ENCODE measurements around the gene VTI1A.

The VTI1A gene

DNA sequence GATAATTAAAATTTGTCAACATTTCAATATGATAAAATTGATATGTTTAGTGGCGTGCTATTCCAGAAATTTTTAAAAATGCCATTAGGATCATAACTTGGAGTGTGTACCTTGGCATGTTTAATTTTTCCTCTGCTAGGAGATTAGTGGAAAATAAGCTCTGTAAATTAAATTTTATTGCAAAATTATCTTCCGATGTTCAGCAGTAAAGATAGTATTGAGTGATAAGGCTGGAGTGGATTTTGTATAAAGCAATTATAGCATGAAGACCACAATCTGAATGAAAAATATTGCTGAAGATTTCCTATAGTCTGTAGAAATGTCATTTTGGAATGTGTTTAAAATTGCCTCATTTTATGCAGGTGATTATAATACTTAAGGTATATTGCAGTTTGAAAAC, 110.2 kb downstream of the VTI1A start:
- no peaks in the 10 kb centered on the region for H3K9me3 ChIP-seq (ENCODE audit: insufficient read depth, low read depth, low read length)
- no peak overlapping the region for H2AFZ ChIP-seq (ENCODE audit: low read length)
- H3F3A ChIP-seq (ENCODE audit: low read depth) = no peaks in the 10 kb centered on the region
- no peaks in the 10 kb centered on the region for H3K4me1 ChIP-seq (ENCODE audit: insufficient read depth, low read length, poor library complexity, severe bottlenecking)
- no peak overlapping the region for H3K4me3 ChIP-seq (ENCODE audit: low read length, poor library complexity, severe bottlenecking)
- H4K20me1 ChIP-seq (ENCODE audit: insufficient read depth, low read length, poor library complexity, severe bottlenecking) = no peaks in the 10 kb centered on the region
- H3K27me3 ChIP-seq (ENCODE audit: insufficient read depth, low read length, poor library complexity, severe bottlenecking) = no peaks in the 10 kb centered on the region
- H3K4me2 ChIP-seq (ENCODE audit: low read depth, low read length, poor library complexity, severe bottlenecking) = no peak overlapping the region
- no peaks in the 10 kb centered on the region for H3K36me3 ChIP-seq (ENCODE audit: insufficient read depth, low read length)
- H3K9me2 ChIP-seq (replicated peaks; ENCODE audit: low read depth, low read length) = no peaks in the 10 kb centered on the region
- H3K79me2 ChIP-seq (ENCODE audit: insufficient read depth, low read length) = no peaks in the 10 kb centered on the region
- TF ChIP-seq, protein P1, sequence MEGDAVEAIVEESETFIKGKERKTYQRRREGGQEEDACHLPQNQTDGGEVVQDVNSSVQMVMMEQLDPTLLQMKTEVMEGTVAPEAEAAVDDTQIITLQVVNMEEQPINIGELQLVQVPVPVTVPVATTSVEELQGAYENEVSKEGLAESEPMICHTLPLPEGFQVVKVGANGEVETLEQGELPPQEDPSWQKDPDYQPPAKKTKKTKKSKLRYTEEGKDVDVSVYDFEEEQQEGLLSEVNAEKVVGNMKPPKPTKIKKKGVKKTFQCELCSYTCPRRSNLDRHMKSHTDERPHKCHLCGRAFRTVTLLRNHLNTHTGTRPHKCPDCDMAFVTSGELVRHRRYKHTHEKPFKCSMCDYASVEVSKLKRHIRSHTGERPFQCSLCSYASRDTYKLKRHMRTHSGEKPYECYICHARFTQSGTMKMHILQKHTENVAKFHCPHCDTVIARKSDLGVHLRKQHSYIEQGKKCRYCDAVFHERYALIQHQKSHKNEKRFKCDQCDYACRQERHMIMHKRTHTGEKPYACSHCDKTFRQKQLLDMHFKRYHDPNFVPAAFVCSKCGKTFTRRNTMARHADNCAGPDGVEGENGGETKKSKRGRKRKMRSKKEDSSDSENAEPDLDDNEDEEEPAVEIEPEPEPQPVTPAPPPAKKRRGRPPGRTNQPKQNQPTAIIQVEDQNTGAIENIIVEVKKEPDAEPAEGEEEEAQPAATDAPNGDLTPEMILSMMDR (conservative IDR thresholded peaks at IDR 0.05; ENCODE audit: low read length) = no peak
- TF ChIP-seq EZH2phosphoT487 (IDR thresholded peaks at IDR 0.05; ENCODE audit: borderline replicate concordance) = no peak
- H3K9ac ChIP-seq (ENCODE audit: low read depth, low read length, poor library complexity, severe bottlenecking) = no peak overlapping the region

DNA sequence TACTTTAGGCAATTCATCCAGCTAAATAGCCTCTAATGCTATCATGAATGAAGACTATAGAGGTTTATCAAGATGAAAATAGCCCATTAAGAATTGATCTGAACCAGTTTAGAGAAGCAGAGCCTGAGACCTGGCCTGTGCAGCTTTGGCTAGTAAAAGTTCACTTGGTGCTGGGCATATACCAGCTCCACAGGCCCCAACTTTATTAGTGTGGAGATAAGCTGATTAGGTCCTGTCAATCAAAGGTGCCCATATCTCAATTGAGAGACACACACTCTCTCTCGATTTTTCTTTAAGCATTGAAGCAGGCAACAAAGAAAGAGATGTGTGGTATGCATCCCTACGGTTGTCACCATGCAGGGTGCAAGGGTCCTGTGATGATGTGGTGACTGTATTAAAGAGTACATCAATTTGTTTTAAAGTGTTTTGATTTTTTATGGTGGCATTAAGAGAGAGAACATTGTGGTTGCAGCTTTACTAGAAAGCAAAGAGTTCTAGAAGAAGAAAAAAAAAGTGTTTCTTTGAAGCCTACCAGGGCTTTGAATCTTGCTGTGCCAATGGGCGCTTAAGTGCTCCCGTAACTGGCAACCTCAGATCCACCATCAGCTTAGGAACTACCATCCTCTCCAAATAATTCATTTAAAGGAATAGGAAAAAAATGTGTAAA, 111.6 kb downstream of the VTI1A start:
- Histone ChIP-seq H3K4me3 (ENCODE audit: low read length, poor library complexity, severe bottlenecking) (no peak overlapping the region), H3K36me3 (ENCODE audit: insufficient read depth, low read length) (no peaks in the 10 kb centered on the region), H3K4me1 (ENCODE audit: insufficient read depth, low read length, poor library complexity, severe bottlenecking) (no peaks in the 10 kb centered on the region), H4K20me1 (ENCODE audit: insufficient read depth, low read length, poor library complexity, severe bottlenecking) (no peaks in the 10 kb centered on the region), H2AFZ (ENCODE audit: low read length) (no peak overlapping the region), H3K9me3 (ENCODE audit: insufficient read depth, low read depth, low read length) (no peaks in the 10 kb centered on the region), H3K4me2 (ENCODE audit: low read depth, low read length, poor library complexity, severe bottlenecking) (no peak overlapping the region), H3K9ac (ENCODE audit: low read depth, low read length, poor library complexity, severe bottlenecking) (no peak overlapping the region), H3F3A (ENCODE audit: low read depth) (no peaks in the 10 kb centered on the region), H3K9me2 (replicated peaks; ENCODE audit: low read depth, low read length) (no peaks in the 10 kb centered on the region), H3K79me2 (ENCODE audit: insufficient read depth, low read length) (no peaks in the 10 kb centered on the region), H3K27me3 (ENCODE audit: insufficient read depth, low read length, poor library complexity, severe bottlenecking) (no peaks in the 10 kb centered on the region)
- TF ChIP-seq, protein P1 (conservative IDR thresholded peaks at IDR 0.05; ENCODE audit: low read length) = no peak
- TF ChIP-seq EZH2phosphoT487 (IDR thresholded peaks at IDR 0.05; ENCODE audit: borderline replicate concordance) = no peak

DNA sequence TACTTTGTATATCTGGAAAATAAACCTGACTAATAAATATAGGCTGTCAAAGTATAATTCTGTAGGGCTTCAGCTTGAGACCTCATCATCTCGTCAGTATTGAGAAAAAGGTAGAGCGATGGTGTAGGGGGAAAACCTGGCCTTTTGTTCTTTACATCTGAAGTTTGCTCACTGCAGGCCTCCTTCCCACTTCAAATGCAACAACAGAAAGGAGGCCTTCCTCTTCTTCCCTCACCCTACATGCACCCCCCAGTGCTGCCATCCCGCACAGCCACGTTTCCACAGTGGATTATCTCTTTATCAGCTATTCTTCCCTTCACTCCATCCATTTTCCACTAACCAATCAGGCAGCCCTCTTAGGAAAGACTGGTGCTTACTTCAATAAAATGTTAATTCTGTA, 112.3 kb downstream of the VTI1A start:
- no peaks in the 10 kb centered on the region for H3K9me3 ChIP-seq (ENCODE audit: insufficient read depth, low read depth, low read length)
- TF ChIP-seq, protein P1 (conservative IDR thresholded peaks at IDR 0.05; ENCODE audit: low read length) = no peak
- TF ChIP-seq EZH2phosphoT487 (IDR thresholded peaks at IDR 0.05; ENCODE audit: borderline replicate concordance) = no peak
- no peaks in the 10 kb centered on the region for H3K36me3 ChIP-seq (ENCODE audit: insufficient read depth, low read length)
- H3K27me3 ChIP-seq (ENCODE audit: insufficient read depth, low read length, poor library complexity, severe bottlenecking) = no peaks in the 10 kb centered on the region
- H4K20me1 ChIP-seq (ENCODE audit: insufficient read depth, low read length, poor library complexity, severe bottlenecking) = no peaks in the 10 kb centered on the region
- H2AFZ ChIP-seq (ENCODE audit: low read length) = no peak overlapping the region
- no peaks in the 10 kb centered on the region for H3K4me1 ChIP-seq (ENCODE audit: insufficient read depth, low read length, poor library complexity, severe bottlenecking)
- H3K9ac ChIP-seq (ENCODE audit: low read depth, low read length, poor library complexity, severe bottlenecking) = no peak overlapping the region
- H3F3A ChIP-seq (ENCODE audit: low read depth) = no peaks in the 10 kb centered on the region
- H3K9me2 ChIP-seq (replicated peaks; ENCODE audit: low read depth, low read length) = no peaks in the 10 kb centered on the region
- H3K4me3 ChIP-seq (ENCODE audit: low read length, poor library complexity, severe bottlenecking) = no peak overlapping the region
- H3K79me2 ChIP-seq (ENCODE audit: insufficient read depth, low read length) = no peaks in the 10 kb centered on the region
- no peak overlapping the region for H3K4me2 ChIP-seq (ENCODE audit: low read depth, low read length, poor library complexity, severe bottlenecking)

All from Loucy (cell line).